GM10248 (cell line): ENCODE data around the gene CACNG4.
"Not testable (repeated sequence)": the region's sequence is repeated elsewhere in the genome, so short reads cannot be mapped to it uniquely, and the experiment has no call there.

Source experiments
- CTCF ChIA-PET: fragments of 300-600 bp; sonication (Branson Sonifier 250); formaldehyde crosslinking; extraction: SDS; loops from one replicate; lab custom pipeline; 2021; ENCODE audit warnings: antibody characterized with exemption; lab: Yijun Ruan, JAX
- POLR2A ChIA-PET: fragments of 350-650 bp; sonication (Branson Sonifier 250); formaldehyde crosslinking; extraction: SDS; loops from one replicate; lab custom pipeline; 2020; ENCODE audit warnings: antibody characterized with exemption; lab: Yijun Ruan, JAX
- DNase-seq: peaks from one replicate; pipeline ENCODE4 v3.0.0; 2012; ENCODE audit errors: extremely low spot score
- CTCF ChIP-seq: IDR thresholded peaks from 2 replicates; pipeline ENCODE4 v1.5.1; 2012; ENCODE audit warnings: mild to moderate bottlenecking, low read depth; ENCODE audit errors: extremely low read depth, missing control alignments, control extremely low read depth

CACNG4 gene

GRCh38 chr17:66970140-66970539 is 5.6 kb downstream of the CACNG4 start:
- no peak for DNase-seq
- POLR2A ChIA-PET = no interaction called here
- CTCF ChIA-PET = no interaction called here
- TF ChIP-seq CTCF = no peak

GRCh38 chr17:66970797-66971196 is 6.3 kb downstream of the CACNG4 start:
- no peak for DNase-seq
- TF ChIP-seq CTCF = no peak
- ChIA-PET POLR2A (no interaction called here), CTCF (no interaction called here)

DNA sequence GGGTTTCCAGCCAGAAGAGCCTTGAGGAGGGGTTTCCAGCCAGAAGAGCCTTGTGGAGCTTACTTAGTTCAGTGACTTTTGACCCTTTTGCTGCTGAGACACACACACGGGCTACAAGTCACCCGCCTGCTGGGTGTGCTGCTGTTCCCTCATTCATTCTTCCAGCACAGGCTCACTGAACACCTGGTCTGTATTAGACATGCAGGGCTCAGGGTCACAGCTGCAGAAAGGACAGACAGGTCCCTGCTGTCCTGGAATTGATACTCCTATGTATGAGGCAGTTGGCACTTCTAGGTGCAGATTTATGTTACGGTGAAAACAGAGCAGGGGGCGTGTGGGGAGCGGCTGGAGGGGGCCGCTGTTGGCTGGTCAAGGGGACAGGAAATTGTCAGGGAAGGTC is 6.8 kb downstream of the CACNG4 start:
- ChIA-PET CTCF (no interaction called here), POLR2A (no interaction called here)
- no peak for TF ChIP-seq CTCF
- no peak for DNase-seq

- CTCF ChIA-PET = no interaction called here
- no peak for DNase-seq
- POLR2A ChIA-PET = no interaction called here
- TF ChIP-seq CTCF = no peak
Observed at GRCh38 chr17:66971730-66972441, 7.4 kb downstream of the CACNG4 start.

GRCh38 chr17:66972442-66972830 is 7.9 kb downstream of the CACNG4 start:
- DNase-seq, POLR2A ChIA-PET, CTCF ChIA-PET: not testable (repeated sequence)

- CTCF ChIA-PET = interaction anchor here (1.5 kb wide), 1 partner anchor 249 kb away, joined by 3 read pairs; no protein-coding TSS in a partner anchor
- TF ChIP-seq CTCF = no peak
- DNase-seq = no peak
- POLR2A ChIA-PET = no interaction called here
Observed at GRCh38 chr17:66975188-66975587, 10.7 kb downstream of the CACNG4 start.

- TF ChIP-seq CTCF = no peak
- peak; percentile 43 for DNase-seq
- ChIA-PET CTCF (interaction anchor here (1.5 kb wide), 1 partner anchor 250 kb away, joined by 3 read pairs; no protein-coding TSS in a partner anchor), POLR2A (no interaction called here)
Observed at GRCh38 chr17:66975614-66976378, 11.3 kb downstream of the CACNG4 start.
